BLaER1 (cell line): Measurements from ENCODE around the gene HOXD11.

Source experiments
- H3K27ac ChIP-seq: shearing (Covaris generic); formaldehyde crosslinking; 2 replicates; pipeline ENCODE4 v1.8.1; 2022
- H3K27me3 ChIP-seq: shearing (Covaris generic); formaldehyde crosslinking; 2 replicates; pipeline ENCODE4 v1.8.1; 2022
- H3K36me3 ChIP-seq: shearing (Covaris generic); formaldehyde crosslinking; 2 replicates; pipeline ENCODE4 v1.8.1; 2022
- H3K4me1 ChIP-seq: shearing (Covaris generic); formaldehyde crosslinking; 2 replicates; pipeline ENCODE4 v1.8.1; 2022
- H3K4me2 ChIP-seq: shearing (Covaris generic); formaldehyde crosslinking; 2 replicates; pipeline ENCODE4 v1.8.1; 2022
- H3K4me3 ChIP-seq: shearing (Covaris generic); formaldehyde crosslinking; 2 replicates; pipeline ENCODE4 v1.8.1; 2022
- H3K9ac ChIP-seq: shearing (Covaris generic); formaldehyde crosslinking; 2 replicates; pipeline ENCODE4 v1.8.1; 2022
- H3K9me3 ChIP-seq: shearing (Covaris generic); formaldehyde crosslinking; 2 replicates; pipeline ENCODE4 v1.8.1; 2022
- H4K20me1 ChIP-seq: shearing (Covaris generic); formaldehyde crosslinking; 2 replicates; pipeline ENCODE4 v1.8.1; 2022
- Cebpa-rat ChIP-seq: shearing (Covaris generic); IDR thresholded peaks from 2 replicates; pipeline ENCODE4 v1.8.1; 2022

Gene HOXD11

GRCh38 chr2:176085861-176086771, 21.0 kb upstream of the HOXD11 start:
- Histone ChIP-seq H4K20me1 (peaks cover 87% of the 10 kb centered on the region), H3K27me3 (peaks cover 100% of the 10 kb centered on the region), H3K27ac (no peak overlapping the region), H3K4me2 (no peak overlapping the region), H3K9ac (no peak overlapping the region), H3K36me3 (no peaks in the 10 kb centered on the region), H3K4me3 (no peak overlapping the region), H3K4me1 (no peaks in the 10 kb centered on the region), H3K9me3 (peaks cover 53% of the 10 kb centered on the region)
- no peak for TF ChIP-seq Cebpa-rat

- Histone ChIP-seq H4K20me1 (peaks cover 95% of the 10 kb centered on the region), H3K27ac (no peak overlapping the region), H3K4me3 (no peak overlapping the region), H3K4me1 (no peaks in the 10 kb centered on the region), H3K4me2 (no peak overlapping the region), H3K9me3 (peaks cover 46% of the 10 kb centered on the region), H3K36me3 (no peaks in the 10 kb centered on the region), H3K27me3 (peaks cover 100% of the 10 kb centered on the region), H3K9ac (no peak overlapping the region)
- TF ChIP-seq Cebpa-rat: no peak
Observed at GRCh38 chr2:176087330-176088047, 19.6 kb upstream of the HOXD11 start.

GRCh38 chr2:176088048-176088936, 18.8 kb upstream of the HOXD11 start:
- H4K20me1 ChIP-seq: peaks cover 97% of the 10 kb centered on the region
- H3K9me3 ChIP-seq: peaks cover 46% of the 10 kb centered on the region
- peaks cover 100% of the 10 kb centered on the region for H3K27me3 ChIP-seq
- H3K27ac ChIP-seq: no peak overlapping the region
- no peaks in the 10 kb centered on the region for H3K4me1 ChIP-seq
- no peak for TF ChIP-seq Cebpa-rat
- H3K4me3 ChIP-seq: no peak overlapping the region
- no peak overlapping the region for H3K4me2 ChIP-seq
- no peaks in the 10 kb centered on the region for H3K36me3 ChIP-seq
- no peak overlapping the region for H3K9ac ChIP-seq

- Histone ChIP-seq H3K9ac (no peak overlapping the region), H3K27me3 (peaks cover 100% of the 10 kb centered on the region), H3K36me3 (no peaks in the 10 kb centered on the region), H3K9me3 (peaks cover 42% of the 10 kb centered on the region), H3K4me1 (no peaks in the 10 kb centered on the region), H3K4me3 (no peak overlapping the region), H3K27ac (no peak overlapping the region), H4K20me1 (peaks cover 97% of the 10 kb centered on the region), H3K4me2 (no peak overlapping the region)
- TF ChIP-seq Cebpa-rat: no peak
Observed at GRCh38 chr2:176088937-176089842, 17.9 kb upstream of the HOXD11 start.

- H3K36me3 ChIP-seq: no peaks in the 10 kb centered on the region
- no peaks in the 10 kb centered on the region for H3K4me1 ChIP-seq
- H3K9me3 ChIP-seq: peaks cover 35% of the 10 kb centered on the region
- peaks cover 100% of the 10 kb centered on the region for H3K27me3 ChIP-seq
- TF ChIP-seq Cebpa-rat: no peak
- peaks cover 97% of the 10 kb centered on the region for H4K20me1 ChIP-seq
- no peak overlapping the region for H3K9ac ChIP-seq
- H3K4me3 ChIP-seq: no peak overlapping the region
- H3K27ac ChIP-seq: no peak overlapping the region
- no peak overlapping the region for H3K4me2 ChIP-seq
Observed at GRCh38 chr2:176089843-176090395, 17.2 kb upstream of the HOXD11 start.

GRCh38 chr2:176090862-176091261, 16.2 kb upstream of the HOXD11 start:
- Histone ChIP-seq H3K4me1 (no peaks in the 10 kb centered on the region), H3K4me2 (no peak overlapping the region), H3K27ac (no peak overlapping the region), H3K27me3 (peaks cover 100% of the 10 kb centered on the region), H3K9me3 (peaks cover 26% of the 10 kb centered on the region), H3K36me3 (no peaks in the 10 kb centered on the region), H4K20me1 (peaks cover 97% of the 10 kb centered on the region), H3K9ac (no peak overlapping the region), H3K4me3 (no peak overlapping the region)
- TF ChIP-seq Cebpa-rat: no peak

- peaks cover 100% of the 10 kb centered on the region for H3K27me3 ChIP-seq
Observed at GRCh38 chr2:176091329-176092258, 15.5 kb upstream of the HOXD11 start.

More at GRCh38 chr2:176091329-176092258, 15.5 kb upstream of the HOXD11 start:
- Histone ChIP-seq H3K27ac (no peak overlapping the region), H3K4me1 (0 out of 2 replicates have a peak, but pooled peaks cover under 1% of the 10 kb centered on the region), H3K9me3 (peaks cover 23% of the 10 kb centered on the region), H3K4me3 (no peak overlapping the region), H3K9ac (no peak overlapping the region), H3K4me2 (no peak overlapping the region), H3K36me3 (no peaks in the 10 kb centered on the region), H4K20me1 (peaks cover 97% of the 10 kb centered on the region)
- TF ChIP-seq Cebpa-rat: no peak
